Kidney (tissue), 14 donors: ENCODE results near the gene SYNC. TPM values are rescaled to one million over a fixed set of nuclear protein-coding genes. Genes with fewer than 3 reads are reported as not detected.
"Not testable (repeated sequence)": the region's sequence is repeated elsewhere in the genome, so short reads cannot be mapped to it uniquely, and the experiment has no call there.

Source experiments
- DNase-seq, 5 donors: peaks; one replicate each; pipeline ENCODE4 v3.0.0-alpha.2; 2013 to 2020
- FAIRE-seq: peaks from 2 replicates; lab custom pipeline; 2012; peaks lifted over from hg19 to GRCh38; lab: Jason Lieb, UNC
- H3K27ac ChIP-seq, 2 donors: one replicate each; pipeline ENCODE4 v1.7.0; 2013; ENCODE audit warnings: low read depth in 2 of 2, low read length in 2 of 2, inconsistent platforms in 1 of 2
- H3K27me3 ChIP-seq: one replicate; pipeline ENCODE4 v1.7.1; 2013; ENCODE audit warnings: low read length, inconsistent platforms; ENCODE audit not compliant: control insufficient read depth, insufficient read depth
- H3K36me3 ChIP-seq, 3 donors: one replicate each; pipeline versions ENCODE4 v1.7.0 to v1.7.1; 2013; ENCODE audit warnings: low read length in 3 of 3, control low read depth in 1 of 3, inconsistent platforms in 1 of 3; ENCODE audit not compliant: insufficient read depth in 3 of 3, control insufficient read depth in 2 of 3
- H3K4me1 ChIP-seq, 3 donors: one replicate each; pipeline versions ENCODE4 v1.7.0 to v1.7.1; 2013; ENCODE audit warnings: low read length in 3 of 3, inconsistent platforms in 1 of 3, low read depth in 1 of 3; ENCODE audit not compliant: control insufficient read depth in 2 of 3, insufficient read depth in 2 of 3
- H3K4me3 ChIP-seq, 3 donors: one replicate each; pipeline versions ENCODE4 v1.7.0 to v1.8.1; 2013; ENCODE audit warnings: low read length in 3 of 3, control low read depth in 1 of 3, inconsistent platforms in 1 of 3
- H3K9ac ChIP-seq, 3 donors: one replicate each; pipeline versions ENCODE4 v1.7.0 to v1.7.1; 2013; ENCODE audit warnings: low read length in 3 of 3, control low read depth in 1 of 3, inconsistent platforms in 1 of 3
- H3K9me3 ChIP-seq, 3 donors: one replicate each; pipeline versions ENCODE4 v1.7.0 to v1.7.1; 2013; ENCODE audit warnings: low read length in 3 of 3, control low read depth in 1 of 3, inconsistent platforms in 1 of 3; ENCODE audit not compliant: control insufficient read depth in 2 of 3, insufficient read depth in 1 of 3
- intact Hi-C: fragments of 100-400 bp; cut with DNase I; formaldehyde crosslinking; loops from one replicate; pipeline ENCODE4 v1.11.1; 2022
- polyA plus RNA-seq: library from polyadenylated mRNA; stranded (reverse); fragments of 350-450 nt; fragmentation: Illumina TruSeq; extraction: RNeasy Lipid Tissue Mini Kit (QIAGEN cat#74804); gene quantifications from one replicate; pipeline ENCODE4 v1.2.3, GENCODE V29; 2014; ENCODE audit warnings: low read depth, low replicate concordance; ENCODE audit not compliant: insufficient read depth
- total RNA-seq: library from RNA; stranded (reverse); fragmentation: NEBNext Ultra II Directional; extraction: Animal tissue kit (Norgen Biotek cat#: 25700); gene quantifications from one replicate; pipeline ENCODE4 v1.2.1, GENCODE V29; 2021
- TF ChIP-seq, protein P1 (sequence below): IDR thresholded peaks from 3 replicates; pipeline ENCODE4 v1.5.1; 2012; ENCODE audit warnings: mild to moderate bottlenecking, moderate library complexity, borderline replicate concordance; ENCODE audit not compliant: insufficient read depth; ENCODE audit errors: extremely low read depth
- donor health status: control.
- donor health status: control.
- donor health status: control.
- donor health status: control.
- donor health status: control.
- donor health status: DM: yes; HTN: yes; CAD: no.
- donor health status: Normal renal cell carcinoma (clear cell type).

The SYNC gene
- total and polyA plus RNA-seq, 2 donors from 2014 or later = 1.4 to 5.5 TPM

DNA sequence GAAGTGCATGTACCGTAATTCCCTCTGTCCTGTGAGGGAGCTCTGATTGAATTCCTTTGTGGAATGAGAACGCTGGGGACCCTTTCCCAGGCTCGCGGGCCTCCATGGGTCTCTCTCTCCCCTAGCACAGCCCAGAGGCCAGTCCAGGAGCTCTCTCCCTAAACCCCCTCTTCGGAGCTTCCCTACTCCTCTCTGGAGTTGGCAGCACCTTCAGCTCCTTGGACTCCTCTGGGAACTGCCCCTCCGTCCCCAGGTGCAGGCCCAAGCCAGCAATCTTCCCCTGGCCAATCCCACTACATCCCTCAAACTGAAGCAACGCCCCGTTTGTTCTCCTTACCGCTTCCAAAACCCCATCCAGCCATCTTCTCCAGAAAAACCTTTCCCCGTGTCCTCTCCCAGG lies 10.5 kb upstream of the SYNC start:
- no peaks in the 10 kb centered on the region for H3K9me3 ChIP-seq
- no peak for FAIRE-seq
- H3K9ac ChIP-seq = no peak overlapping the region
- DNase-seq = no peak
- no peaks in the 10 kb centered on the region for H3K36me3 ChIP-seq
- H3K4me3 ChIP-seq = no peak overlapping the region
- H3K27ac ChIP-seq = no peak overlapping the region
- peaks cover 0 to 8% (median 7%) of the 10 kb centered on the region in 3 donors for H3K4me1 ChIP-seq
- intact Hi-C loops = loop anchor here (5.0 kb wide), 1 partner anchor 59 kb away; no protein-coding TSS in a partner anchor
- H3K27me3 ChIP-seq = no peaks in the 10 kb centered on the region
- TF ChIP-seq, protein P1, sequence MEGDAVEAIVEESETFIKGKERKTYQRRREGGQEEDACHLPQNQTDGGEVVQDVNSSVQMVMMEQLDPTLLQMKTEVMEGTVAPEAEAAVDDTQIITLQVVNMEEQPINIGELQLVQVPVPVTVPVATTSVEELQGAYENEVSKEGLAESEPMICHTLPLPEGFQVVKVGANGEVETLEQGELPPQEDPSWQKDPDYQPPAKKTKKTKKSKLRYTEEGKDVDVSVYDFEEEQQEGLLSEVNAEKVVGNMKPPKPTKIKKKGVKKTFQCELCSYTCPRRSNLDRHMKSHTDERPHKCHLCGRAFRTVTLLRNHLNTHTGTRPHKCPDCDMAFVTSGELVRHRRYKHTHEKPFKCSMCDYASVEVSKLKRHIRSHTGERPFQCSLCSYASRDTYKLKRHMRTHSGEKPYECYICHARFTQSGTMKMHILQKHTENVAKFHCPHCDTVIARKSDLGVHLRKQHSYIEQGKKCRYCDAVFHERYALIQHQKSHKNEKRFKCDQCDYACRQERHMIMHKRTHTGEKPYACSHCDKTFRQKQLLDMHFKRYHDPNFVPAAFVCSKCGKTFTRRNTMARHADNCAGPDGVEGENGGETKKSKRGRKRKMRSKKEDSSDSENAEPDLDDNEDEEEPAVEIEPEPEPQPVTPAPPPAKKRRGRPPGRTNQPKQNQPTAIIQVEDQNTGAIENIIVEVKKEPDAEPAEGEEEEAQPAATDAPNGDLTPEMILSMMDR = no peak

DNA sequence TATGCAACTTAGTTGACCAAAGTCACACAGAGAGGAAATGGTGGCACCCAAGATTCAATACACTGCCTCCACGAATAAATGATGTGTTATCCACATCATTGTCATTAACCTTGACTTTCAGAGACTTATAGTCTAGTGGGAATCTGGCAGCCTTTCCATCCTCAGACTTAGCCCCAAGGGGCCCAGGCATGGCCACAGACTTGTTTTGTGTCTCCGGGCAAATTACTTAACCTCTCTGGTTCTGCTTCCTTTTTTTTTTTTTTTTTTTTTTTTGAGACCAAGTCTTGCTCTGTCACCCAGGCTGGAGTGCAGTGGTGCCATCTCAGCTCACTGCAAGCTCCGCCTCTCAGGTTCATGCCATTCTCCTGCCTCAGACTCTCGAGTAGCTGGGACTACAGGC lies 8.7 kb upstream of the SYNC start:
- FAIRE-seq, H3K4me3 ChIP-seq, H3K27me3 ChIP-seq, H3K36me3 ChIP-seq, H3K9ac ChIP-seq, H3K4me1 ChIP-seq, DNase-seq, H3K9me3 ChIP-seq, H3K27ac ChIP-seq: not testable (repeated sequence)
- intact Hi-C loops = loop anchor here (5.0 kb wide), 1 partner anchor 61 kb away; no protein-coding TSS in a partner anchor

DNA sequence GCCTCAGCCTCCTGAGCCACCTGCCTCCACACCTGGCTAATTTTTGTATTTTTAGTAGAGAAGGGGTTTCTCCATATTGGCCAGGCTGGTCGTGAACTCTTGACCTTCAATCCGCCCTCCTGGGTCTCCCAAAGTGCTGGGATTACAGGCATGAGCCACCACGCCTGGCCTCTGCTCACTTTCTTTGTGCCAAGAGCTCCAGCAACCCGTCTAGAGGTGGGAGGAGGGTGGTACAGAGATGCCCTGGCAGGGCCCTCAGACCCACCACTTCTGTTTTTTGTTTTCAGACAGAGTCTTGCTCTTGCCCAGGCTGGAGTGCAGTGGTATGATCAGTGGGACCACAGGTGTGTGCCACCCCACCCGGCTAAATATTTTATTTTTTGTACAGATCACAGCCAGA lies 6.9 kb upstream of the SYNC start:
- no peaks in the 10 kb centered on the region for H3K9me3 ChIP-seq
- peaks cover 0 to 2% (median 0%) of the 10 kb centered on the region in 3 donors for H3K4me1 ChIP-seq
- TF ChIP-seq, protein P1 = no peak
- intact Hi-C loops = no loop called here
- no peaks in the 10 kb centered on the region for H3K27me3 ChIP-seq
- no peak for FAIRE-seq
- H3K27ac ChIP-seq = no peak overlapping the region
- no peak overlapping the region for H3K4me3 ChIP-seq
- H3K36me3 ChIP-seq = no peaks in the 10 kb centered on the region
- no peak overlapping the region for H3K9ac ChIP-seq
- no peak for DNase-seq

DNA sequence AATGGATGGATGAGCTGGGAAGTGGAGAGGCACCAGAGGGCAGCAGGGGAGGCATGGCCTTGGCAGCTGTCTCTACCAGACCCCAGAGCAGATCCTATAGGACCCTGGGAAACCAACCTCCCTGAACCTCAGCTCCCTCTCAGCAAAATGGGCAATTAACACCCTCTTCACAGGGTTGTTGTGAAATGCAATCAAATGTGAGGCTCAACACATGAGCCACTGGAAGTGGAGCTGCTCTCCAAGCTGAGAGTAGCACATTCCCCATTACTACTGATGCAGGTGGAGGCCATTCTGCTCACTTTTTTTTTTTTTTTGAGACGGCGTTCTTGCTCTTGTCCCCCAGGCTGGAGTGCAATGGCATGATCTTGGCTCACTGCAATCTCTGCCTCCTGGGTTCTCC lies 6.5 kb upstream of the SYNC start:
- DNase-seq = peak in 3 of 5 donors; percentile 33 to 38 (median 36)
- Histone ChIP-seq H3K27ac (no peak overlapping the region), H3K36me3 (no peaks in the 10 kb centered on the region), H3K27me3 (no peaks in the 10 kb centered on the region), H3K9ac (no peak overlapping the region), H3K4me3 (no peak overlapping the region), H3K9me3 (no peaks in the 10 kb centered on the region), H3K4me1 (peaks cover 0 to 2% (median 0%) of the 10 kb centered on the region in 3 donors)
- no peak for FAIRE-seq
- TF ChIP-seq, protein P1 = no peak
- intact Hi-C loops = no loop called here
